ENCODE measurements around the gene RXRA.

- TF ChIP-seq, protein P1, sequence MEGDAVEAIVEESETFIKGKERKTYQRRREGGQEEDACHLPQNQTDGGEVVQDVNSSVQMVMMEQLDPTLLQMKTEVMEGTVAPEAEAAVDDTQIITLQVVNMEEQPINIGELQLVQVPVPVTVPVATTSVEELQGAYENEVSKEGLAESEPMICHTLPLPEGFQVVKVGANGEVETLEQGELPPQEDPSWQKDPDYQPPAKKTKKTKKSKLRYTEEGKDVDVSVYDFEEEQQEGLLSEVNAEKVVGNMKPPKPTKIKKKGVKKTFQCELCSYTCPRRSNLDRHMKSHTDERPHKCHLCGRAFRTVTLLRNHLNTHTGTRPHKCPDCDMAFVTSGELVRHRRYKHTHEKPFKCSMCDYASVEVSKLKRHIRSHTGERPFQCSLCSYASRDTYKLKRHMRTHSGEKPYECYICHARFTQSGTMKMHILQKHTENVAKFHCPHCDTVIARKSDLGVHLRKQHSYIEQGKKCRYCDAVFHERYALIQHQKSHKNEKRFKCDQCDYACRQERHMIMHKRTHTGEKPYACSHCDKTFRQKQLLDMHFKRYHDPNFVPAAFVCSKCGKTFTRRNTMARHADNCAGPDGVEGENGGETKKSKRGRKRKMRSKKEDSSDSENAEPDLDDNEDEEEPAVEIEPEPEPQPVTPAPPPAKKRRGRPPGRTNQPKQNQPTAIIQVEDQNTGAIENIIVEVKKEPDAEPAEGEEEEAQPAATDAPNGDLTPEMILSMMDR (IDR thresholded peaks at IDR 0.05) = no peak
- TF ChIP-seq EP300 (IDR thresholded peaks at IDR 0.05) (no peak), POLR2A (IDR thresholded peaks at IDR 0.05) (no peak)
Measured at GRCh38 chr9:134370638-134371037, 44.4 kb downstream of the RXRA start.

Data from tibial nerve (tissue), 4 donors.